Measurements from ENCODE around the gene TAGLN2. TPM values are rescaled to one million over a fixed set of nuclear protein-coding genes. Genes with fewer than 3 reads are reported as not detected.
A peak's percentile ranks its signal among the peaks of the same experiment; 100 is the strongest.

The TAGLN2 gene
- polyA plus RNA-seq, 3 donors = 658 to 1,259 (median 918) TPM

- H3K36me3 ChIP-seq (replicated peaks in 1 of 2; ENCODE audit: control insufficient read depth in 1 of 2, insufficient read depth in 2 of 2, low read length in 2 of 2) = no peaks in the 10 kb centered on the region
- H3K9ac ChIP-seq (ENCODE audit: insufficient read depth, low read length, poor library complexity, severe bottlenecking) = no peak overlapping the region
- H3K4me2 ChIP-seq (replicated peaks; ENCODE audit: extremely low read depth, low read length, poor library complexity, severe bottlenecking) = peak overlapping the region; percentile 74
- intact Hi-C loops (cut with micrococcal nuclease) = no loop called here
- H3K9me3 Mint-ChIP-seq = peaks cover 0 to 8% (median 0%) of the 10 kb centered on the region in 7 donors
- 36% methylated on average over 11 of the region's 11 CpGs for WGBS (ENCODE audit: insufficient coverage)
- peaks cover 42% of the 10 kb centered on the region for H3K4me1 Mint-ChIP-seq
- H3K79me2 ChIP-seq (ENCODE audit: insufficient read depth, low read length) = peaks cover 28% of the 10 kb centered on the region
- H3K9me3 ChIP-seq (replicated peaks in 1 of 2; ENCODE audit: control insufficient read depth in 1 of 2, insufficient read depth in 1 of 2, low read length in 2 of 2) = no peaks in the 10 kb centered on the region
- peaks cover 19 to 33% (median 23%) of the 10 kb centered on the region in 3 donors for H3K27me3 Mint-ChIP-seq (ENCODE audit: low read depth in 3 of 3)
- peaks cover 0 to 13% of the 10 kb centered on the region in 2 donors for H3K36me3 Mint-ChIP-seq
- no peaks in the 10 kb centered on the region for H4K20me1 ChIP-seq (ENCODE audit: insufficient read depth, low read length)
- DNase-seq = peak in 1 of 3 donors; percentile 1
- H3K27ac Mint-ChIP-seq = peak overlapping the region in 2 of 7 donors; percentile 36 to 57
- peaks cover 18 to 30% of the 10 kb centered on the region in 2 donors for H3K4me1 ChIP-seq (ENCODE audit: control insufficient read depth in 1 of 2, insufficient read depth in 2 of 2, low read length in 2 of 2)
- H3K4me3 Mint-ChIP-seq = peak overlapping the region; percentile 49 to 83
- H3K27me3 ChIP-seq (ENCODE audit: control insufficient read depth in 2 of 2, insufficient read depth in 2 of 2, low read length in 2 of 2) = peaks cover 6 to 23% of the 10 kb centered on the region in 2 donors
- peak overlapping the region; percentile 56 for H2AFZ ChIP-seq (ENCODE audit: insufficient read depth, low read depth, low read length, poor library complexity, severe bottlenecking)
- TF ChIP-seq CTCF (IDR thresholded peaks at IDR 0.05) = no peak
- no peak overlapping the region for H3K27ac ChIP-seq (ENCODE audit: low read depth in 1 of 2, low read length in 2 of 2)
- H3K4me3 ChIP-seq (replicated peaks in 1 of 3; ENCODE audit: low read depth in 2 of 3, low read length in 3 of 3) = peak overlapping the region in 1 of 3 experiments; percentile 57
Measured at GRCh38 chr1:159944623-159945455, 19.5 kb upstream of the TAGLN2 start.

GRCh38 chr1:159943908-159944622, 18.8 kb upstream of the TAGLN2 start:
- WGBS (ENCODE audit: insufficient coverage) = 72% methylated on average over 4 of the region's 9 CpGs
- H3K4me2 ChIP-seq (replicated peaks; ENCODE audit: extremely low read depth, low read length, poor library complexity, severe bottlenecking) = no peak overlapping the region
- Mint-ChIP-seq H3K27ac (peak overlapping the region in 1 of 7 donors; percentile 21), H3K4me1 (peaks cover 48% of the 10 kb centered on the region), H3K4me3 (peak overlapping the region in 1 of 2 donors; percentile 83), H3K27me3 (ENCODE audit: low read depth in 3 of 3) (peaks cover 19 to 33% (median 23%) of the 10 kb centered on the region in 3 donors), H3K36me3 (peaks cover 0 to 13% of the 10 kb centered on the region in 2 donors), H3K9me3 (peaks cover 0 to 8% (median 0%) of the 10 kb centered on the region in 7 donors)
- no peak for TF ChIP-seq CTCF (IDR thresholded peaks at IDR 0.05)
- DNase-seq = peak in 1 of 3 donors; percentile 4
- peaks cover 21 to 36% of the 10 kb centered on the region in 2 donors for H3K4me1 ChIP-seq (ENCODE audit: control insufficient read depth in 1 of 2, insufficient read depth in 2 of 2, low read length in 2 of 2)
- no peaks in the 10 kb centered on the region for H3K36me3 ChIP-seq (replicated peaks in 1 of 2; ENCODE audit: control insufficient read depth in 1 of 2, insufficient read depth in 2 of 2, low read length in 2 of 2)
- peaks cover 35% of the 10 kb centered on the region for H3K79me2 ChIP-seq (ENCODE audit: insufficient read depth, low read length)
- no peaks in the 10 kb centered on the region for H3K9me3 ChIP-seq (replicated peaks in 1 of 2; ENCODE audit: control insufficient read depth in 1 of 2, insufficient read depth in 1 of 2, low read length in 2 of 2)
- no peak overlapping the region for H3K27ac ChIP-seq (ENCODE audit: low read depth in 1 of 2, low read length in 2 of 2)
- no peak overlapping the region for H3K4me3 ChIP-seq (replicated peaks in 1 of 3; ENCODE audit: low read depth in 2 of 3, low read length in 3 of 3)
- no peaks in the 10 kb centered on the region for H4K20me1 ChIP-seq (ENCODE audit: insufficient read depth, low read length)
- no peak overlapping the region for H2AFZ ChIP-seq (ENCODE audit: insufficient read depth, low read depth, low read length, poor library complexity, severe bottlenecking)
- H3K9ac ChIP-seq (ENCODE audit: insufficient read depth, low read length, poor library complexity, severe bottlenecking) = no peak overlapping the region
- intact Hi-C loops (cut with micrococcal nuclease) = no loop called here
- H3K27me3 ChIP-seq (ENCODE audit: control insufficient read depth in 2 of 2, insufficient read depth in 2 of 2, low read length in 2 of 2) = peaks cover 6 to 23% of the 10 kb centered on the region in 2 donors

All from CD14-positive monocyte (primary cell).